K562 (cell line): ENCODE measurements around the gene RAMACL.

Source experiments
- GTF3C2 ChIP-seq: IDR thresholded peaks from 3 replicates; pipeline ENCODE4 v1.6.1; 2011; ENCODE audit warnings: borderline replicate concordance, mild to moderate bottlenecking, moderate library complexity; ENCODE audit not compliant: insufficient read length; ENCODE audit errors: extremely low read depth
- HDGF ChIP-seq: fragments of 450-650 bp; IDR thresholded peaks from 2 replicates; pipeline ENCODE4 v1.6.1; 2016
- MAX ChIP-seq: sonication (generic); formaldehyde crosslinking; IDR thresholded peaks from 2 replicates; pipeline ENCODE4 v1.9.0; 2022; ENCODE audit warnings: mild to moderate bottlenecking, missing genetic modification reagents
- MAZ ChIP-seq, 2 experiments: fragments of 450-650 bp in 1 of 2; sonication (generic) in 1 of 2; formaldehyde crosslinking; IDR thresholded peaks in 1 of 2; conservative IDR thresholded peaks in 1 of 2; 2 replicates each; pipeline versions ENCODE4 v1.4.0 to v1.5.0; 2020; ENCODE audit warnings: mild to moderate bottlenecking in 1 of 2, missing genetic modification reagents in 1 of 2
- MYNN ChIP-seq, 2 experiments: sonication (generic); formaldehyde crosslinking in 1 of 2; IDR thresholded peaks; 2 replicates each; pipeline versions ENCODE4 v1.5.0 to v1.6.1; 2016 to 2020; ENCODE audit warnings: antibody characterized with exemption in 1 of 2, missing genetic modification reagents in 1 of 2
- PHTF2 ChIP-seq: fragments of 250-450 bp; sonication (Bioruptor Pico); IDR thresholded peaks from 2 replicates; pipeline ENCODE4 v1.5.0; 2021; ENCODE audit warnings: mild to moderate bottlenecking
- POLR2AphosphoS5 ChIP-seq: IDR thresholded peaks from 2 replicates; pipeline ENCODE4 v1.6.1; 2011; ENCODE audit warnings: mild to moderate bottlenecking, low read depth, low read length, moderate library complexity; ENCODE audit not compliant: control insufficient read depth, insufficient read depth
- REST ChIP-seq, 2 experiments: fragments of 450-650 bp; formaldehyde crosslinking in 1 of 2; IDR thresholded peaks; 2 replicates each; pipeline versions ENCODE4 v1.4.0 to v1.6.1; 2014 to 2020; ENCODE audit warnings: mild to moderate bottlenecking in 2 of 2, borderline replicate concordance in 1 of 2, low read depth in 1 of 2
- U2AF1 ChIP-seq: fragments of 200-400 bp; formaldehyde crosslinking; optimal IDR thresholded peaks from 2 replicates; pipeline ENCODE3; 2017; ENCODE audit warnings: mild to moderate bottlenecking, low read depth, low read length, moderate library complexity
- ZFPM2 ChIP-seq: fragments of 250-450 bp; sonication (Bioruptor Pico); IDR thresholded peaks from 2 replicates; pipeline ENCODE4 v1.5.1; 2022; ENCODE audit warnings: mild to moderate bottlenecking
- ZNF124 ChIP-seq: sonication (generic); formaldehyde crosslinking; IDR thresholded peaks from 2 replicates; pipeline ENCODE4 v1.8.1; 2022; ENCODE audit warnings: missing genetic modification reagents
- TF ChIP-seq, protein P1 (sequence below): fragments of 250-450 bp; sonication (Bioruptor Pico); IDR thresholded peaks from 2 replicates; pipeline ENCODE4 v1.9.0; 2021; ENCODE audit warnings: mild to moderate bottlenecking, inconsistent platforms

DNA sequence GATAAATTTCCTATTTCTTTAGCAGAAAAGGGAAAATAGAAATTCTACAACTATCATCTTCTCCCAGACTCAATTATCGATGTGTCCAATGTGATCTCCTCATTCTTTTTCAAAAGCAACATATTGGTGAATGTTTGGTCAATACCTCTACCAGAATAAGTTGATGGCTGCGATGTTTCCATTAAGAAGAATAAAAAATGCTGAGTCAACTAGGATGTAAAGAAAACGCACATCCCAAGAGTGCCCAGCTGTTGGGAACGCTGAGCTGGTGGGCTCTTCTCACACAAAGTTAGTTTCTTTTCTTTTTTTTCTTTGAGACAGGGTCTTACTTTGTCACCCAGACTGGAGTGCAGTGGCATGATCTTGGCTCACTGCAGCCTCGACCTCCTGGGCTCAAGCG lies 39.8 kb downstream of the RAMACL start:
- no peak for TF ChIP-seq ZFPM2
- no peak for TF ChIP-seq MYNN (IDR thresholded peaks at IDR 0.05)
- no peak for TF ChIP-seq MYNN (CRISPR knock-in tag; IDR thresholded peaks at IDR 0.05)
- no peak for TF ChIP-seq HDGF
- no peak for TF ChIP-seq POLR2AphosphoS5
- no peak for TF ChIP-seq ZNF124 (CRISPR knock-in tag)
- TF ChIP-seq, protein P1, sequence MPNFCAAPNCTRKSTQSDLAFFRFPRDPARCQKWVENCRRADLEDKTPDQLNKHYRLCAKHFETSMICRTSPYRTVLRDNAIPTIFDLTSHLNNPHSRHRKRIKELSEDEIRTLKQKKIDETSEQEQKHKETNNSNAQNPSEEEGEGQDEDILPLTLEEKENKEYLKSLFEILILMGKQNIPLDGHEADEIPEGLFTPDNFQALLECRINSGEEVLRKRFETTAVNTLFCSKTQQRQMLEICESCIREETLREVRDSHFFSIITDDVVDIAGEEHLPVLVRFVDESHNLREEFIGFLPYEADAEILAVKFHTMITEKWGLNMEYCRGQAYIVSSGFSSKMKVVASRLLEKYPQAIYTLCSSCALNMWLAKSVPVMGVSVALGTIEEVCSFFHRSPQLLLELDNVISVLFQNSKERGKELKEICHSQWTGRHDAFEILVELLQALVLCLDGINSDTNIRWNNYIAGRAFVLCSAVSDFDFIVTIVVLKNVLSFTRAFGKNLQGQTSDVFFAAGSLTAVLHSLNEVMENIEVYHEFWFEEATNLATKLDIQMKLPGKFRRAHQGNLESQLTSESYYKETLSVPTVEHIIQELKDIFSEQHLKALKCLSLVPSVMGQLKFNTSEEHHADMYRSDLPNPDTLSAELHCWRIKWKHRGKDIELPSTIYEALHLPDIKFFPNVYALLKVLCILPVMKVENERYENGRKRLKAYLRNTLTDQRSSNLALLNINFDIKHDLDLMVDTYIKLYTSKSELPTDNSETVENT (CRISPR knock-in tag) = no peak
- TF ChIP-seq U2AF1 = no peak
- no peak for TF ChIP-seq MAX (CRISPR knock-in tag)
- no peak for TF ChIP-seq MAZ (CRISPR knock-in tag; conservative IDR thresholded peaks at IDR 0.05 in 1 of 2, IDR thresholded peaks at IDR 0.05 in 1 of 2)
- TF ChIP-seq GTF3C2 = no peak
- TF ChIP-seq REST (IDR thresholded peaks at IDR 0.05; ENCODE audit: borderline replicate concordance) = no peak
- TF ChIP-seq REST (CRISPR knock-in tag; IDR thresholded peaks at IDR 0.05; ENCODE audit: low read depth) = no peak
- TF ChIP-seq PHTF2 (CRISPR knock-in tag) = no peak
